ENCODE data around the gene MAPKAPK3. TPM values are rescaled to one million over a fixed set of nuclear protein-coding genes. Genes with fewer than 3 reads are reported as not detected.

The MAPKAPK3 gene
- total and polyA plus RNA-seq, 2 of the 8 experiments (the other 6 are each of a cell fraction or from before 2014, with no cell fraction given) = 65.4 to 99.8 TPM

DNA sequence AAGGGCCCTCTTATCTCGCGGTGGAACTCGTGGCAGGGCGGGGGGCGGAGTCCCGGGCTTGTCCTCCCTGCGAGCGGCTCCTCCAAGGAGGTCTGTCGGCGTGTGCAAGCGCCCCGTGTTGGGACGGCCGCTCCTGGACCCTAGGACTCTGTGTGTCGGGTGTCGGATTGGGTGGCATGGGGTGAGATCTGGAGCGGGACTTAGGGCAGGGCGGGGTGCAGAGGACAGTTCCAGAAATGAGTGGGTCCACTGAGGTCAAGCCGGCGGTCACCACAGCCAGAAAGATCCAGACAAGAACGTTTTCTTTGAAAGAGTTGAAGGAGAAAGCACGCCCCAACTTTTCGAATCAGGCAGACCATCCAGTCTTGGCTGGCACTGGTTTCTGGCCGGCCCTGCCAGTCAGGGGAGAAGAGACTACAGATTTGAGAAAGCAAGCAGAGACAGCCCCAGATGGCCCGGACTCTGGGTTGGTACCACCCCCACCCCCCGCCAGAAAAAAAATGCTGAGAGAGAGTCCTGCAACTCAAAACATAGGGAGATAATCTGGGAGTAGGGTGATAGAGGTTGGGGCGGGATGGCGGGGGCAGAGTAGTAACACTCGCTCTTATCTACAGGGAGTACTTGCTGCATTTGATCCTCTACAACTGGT lies 4.6 kb upstream of the MAPKAPK3 start:
- no peak overlapping the region for H3K56ac ChIP-seq (replicated peaks; ENCODE audit: insufficient read length, low read depth, low read length)
- peaks cover 0 to 14% (median 5%) of the 10 kb centered on the region in 4 experiments; a peak in 5 of 7 replicates for H3K4me1 ChIP-seq (replicated peaks in 1 of 4; ENCODE audit: control insufficient read depth in 3 of 4, insufficient read depth in 4 of 4, low read length in 3 of 4)
- peaks cover 0 to 13% of the 10 kb centered on the region in 2 experiments for H4K20me1 ChIP-seq (replicated peaks in 1 of 2; ENCODE audit: control insufficient read depth in 1 of 2, insufficient read depth in 2 of 2, low read length in 2 of 2)
- peak overlapping the region in 1 of 4 experiments; percentile 24; a peak in 3 of 7 replicates for H3K9ac ChIP-seq (replicated peaks in 1 of 4; ENCODE audit: extremely low read depth in 1 of 4, low read depth in 3 of 4, low read length in 3 of 4)
- no peak overlapping the region for H3K23ac ChIP-seq (ENCODE audit: insufficient read length)
- H3K79me2 ChIP-seq (ENCODE audit: control insufficient read depth in 1 of 2, insufficient read depth in 2 of 2, low read length in 2 of 2) = no peaks in the 10 kb centered on the region
- H4K91ac ChIP-seq (replicated peaks; ENCODE audit: insufficient read length, low read length) = no peak overlapping the region
- H2BK120ac ChIP-seq (replicated peaks; ENCODE audit: low read depth, low read length) = no peak overlapping the region
- peaks cover 10% of the 10 kb centered on the region; the same call in 1 of the 2 replicates for H3K23me2 ChIP-seq (ENCODE audit: low read depth, low read length)
- no peak overlapping the region for H2BK20ac ChIP-seq (ENCODE audit: low read length)
- H2BK12ac ChIP-seq (ENCODE audit: low read depth, low read length) = no peak overlapping the region; the same call in 1 of the 2 replicates
- no peaks in the 10 kb centered on the region for H3K79me1 ChIP-seq (ENCODE audit: low read depth, low read length)
- ChIA-PET POLR2A (ENCODE audit: partially characterized antibody) (interaction anchor here (0.6 to 2.1 kb wide), 4 partner anchors 13 to 97 kb away, joined by 3 to 7 read pairs (median 4); partner anchors contain the start of gene HEMK1), CTCF (ENCODE audit: partially characterized antibody) (interaction anchor here (0.6 to 50.4 kb wide), 15 partner anchors 9 to 777 kb away, joined by 3 to 1262 read pairs (median 5); partner anchors contain the start of genes C3orf18, DOCK3 and HEMK1)
- H2AFZ ChIP-seq (ENCODE audit: low read length) = no peak overlapping the region
- no peak overlapping the region for H3K14ac ChIP-seq (ENCODE audit: insufficient read length)
- H3K4me3 ChIP-seq (ENCODE audit: extremely low read depth in 1 of 4, insufficient read depth in 2 of 4, low read depth in 3 of 4, low read length in 4 of 4) = peak overlapping the region; percentile 39 to 70 (median 50)
- H3K18ac ChIP-seq (ENCODE audit: extremely low read depth, low read length) = no peak overlapping the region
- peaks cover 12 to 39% (median 32%) of the 10 kb centered on the region in 4 experiments; a peak in 6 of 7 replicates for H3K27me3 ChIP-seq (replicated peaks in 1 of 4; ENCODE audit: control insufficient read depth in 3 of 4, extremely low read depth in 1 of 4, insufficient read depth in 3 of 4, low read length in 3 of 4)
- FAIRE-seq (no peak), DNase-seq (ENCODE audit: low read depth in 1 of 2, low spot score in 2 of 2) (no peak)
- peak overlapping the region; percentile 53; the same call in 1 of the 2 replicates for H4K8ac ChIP-seq (ENCODE audit: extremely low read depth, insufficient read depth, low read length)
- no peak overlapping the region for H4K5ac ChIP-seq (ENCODE audit: insufficient read length, low read depth, low read length)
- no peak overlapping the region for H2BK5ac ChIP-seq (ENCODE audit: low read depth, low read length)
- TF ChIP-seq YY1 (IDR thresholded peaks at IDR 0.05; ENCODE audit: low read depth, low read length) = no peak
- TF ChIP-seq EZH2 (IDR thresholded peaks at IDR 0.05; ENCODE audit: low read depth, low read length, severe bottlenecking) = peak; percentile 7
- H3K9me3 ChIP-seq (ENCODE audit: insufficient read depth in 2 of 2, low read depth in 1 of 2, low read length in 1 of 2) = no peaks in the 10 kb centered on the region
- 15% methylated on average over 29 of the region's 29 CpGs; no CpG with 5 or more reads in 1 of the 2 experiments for WGBS, 2 experiments (ENCODE audit: extremely low coverage in 1 of 2, insufficient coverage in 1 of 2, insufficient read length in 1 of 2, insufficient replicate concordance in 2 of 2, low coverage in 1 of 2, low lambda C conversion rate in 2 of 2, missing lambda C conversion rate in 1 of 2)
- H3K36me3 ChIP-seq (ENCODE audit: control insufficient read depth in 2 of 4, insufficient read depth in 4 of 4, low read length in 3 of 4) = no peaks in the 10 kb centered on the region
- H3K4ac ChIP-seq (replicated peaks; ENCODE audit: insufficient read length, low read depth, low read length) = no peak overlapping the region
- no peak overlapping the region for H3K27ac ChIP-seq (ENCODE audit: low read depth, low read length)
- H2BK15ac ChIP-seq (ENCODE audit: low read length) = no peak overlapping the region
- no peak overlapping the region for H2AK5ac ChIP-seq (ENCODE audit: low read depth, low read length)
- peak overlapping the region; percentile 68 to 82 for H3K4me2 ChIP-seq (ENCODE audit: insufficient read depth in 1 of 2, low read depth in 2 of 2, low read length in 2 of 2)
